ENCODE data around the gene WDR37. TPM values are rescaled to one million over a fixed set of nuclear protein-coding genes. Genes with fewer than 3 reads are reported as not detected.
"Not testable (repeated sequence)": the region's sequence is repeated elsewhere in the genome, so short reads cannot be mapped to it uniquely, and the experiment has no call there.

WDR37 gene
- total and polyA plus RNA-seq, 2 donors from 2014 or later: 6.0 to 23.5 TPM

GRCh38 chr10:1160561-1161314 lies 104.6 kb downstream of the WDR37 start:
- no peak overlapping the region for H3K9ac ChIP-seq (ENCODE audit: low read length in 3 of 3)
- peak in 1 of 5 donors; percentile 27 for DNase-seq
- H3K27ac ChIP-seq (ENCODE audit: low read depth in 2 of 2, low read length in 2 of 2): no peak overlapping the region
- FAIRE-seq: no peak
- no peaks in the 10 kb centered on the region for H3K27me3 ChIP-seq (ENCODE audit: control insufficient read depth, insufficient read depth, low read length)
- no peak overlapping the region for H3K4me3 ChIP-seq (ENCODE audit: low read length in 3 of 3)
- H3K36me3 ChIP-seq (ENCODE audit: control insufficient read depth in 2 of 3, insufficient read depth in 3 of 3, low read length in 3 of 3): no peaks in the 10 kb centered on the region
- no peak for TF ChIP-seq CTCF (IDR thresholded peaks at IDR 0.05; ENCODE audit: borderline replicate concordance, extremely low read depth, insufficient read depth)
- intact Hi-C loops (cut with DNase I): no loop called here
- H3K9me3 ChIP-seq (ENCODE audit: control insufficient read depth in 2 of 3, insufficient read depth in 1 of 3, low read length in 3 of 3): no peaks in the 10 kb centered on the region
- H3K4me1 ChIP-seq (ENCODE audit: control insufficient read depth in 2 of 3, insufficient read depth in 2 of 3, low read depth in 1 of 3, low read length in 3 of 3): no peaks in the 10 kb centered on the region

- H3K36me3 ChIP-seq (ENCODE audit: control insufficient read depth in 2 of 3, insufficient read depth in 3 of 3, low read length in 3 of 3); H3K4me1 ChIP-seq (ENCODE audit: control insufficient read depth in 2 of 3, insufficient read depth in 2 of 3, low read depth in 1 of 3, low read length in 3 of 3); intact Hi-C loops (cut with DNase I); DNase-seq; H3K4me3 ChIP-seq (ENCODE audit: low read length in 3 of 3); H3K27me3 ChIP-seq (ENCODE audit: control insufficient read depth, insufficient read depth, low read length); H3K9ac ChIP-seq (ENCODE audit: low read length in 3 of 3); H3K27ac ChIP-seq (ENCODE audit: low read depth in 2 of 2, low read length in 2 of 2); H3K9me3 ChIP-seq (ENCODE audit: control insufficient read depth in 2 of 3, insufficient read depth in 1 of 3, low read length in 3 of 3); FAIRE-seq: not testable (repeated sequence)
Measured at GRCh38 chr10:1161315-1161673, 105.1 kb downstream of the WDR37 start.

GRCh38 chr10:1162481-1163203 lies 106.5 kb downstream of the WDR37 start:
- H3K27ac ChIP-seq (ENCODE audit: low read depth in 2 of 2, low read length in 2 of 2): no peak overlapping the region
- H3K27me3 ChIP-seq (ENCODE audit: control insufficient read depth, insufficient read depth, low read length): no peaks in the 10 kb centered on the region
- intact Hi-C loops (cut with DNase I): no loop called here
- H3K36me3 ChIP-seq (ENCODE audit: control insufficient read depth in 2 of 3, insufficient read depth in 3 of 3, low read length in 3 of 3): no peaks in the 10 kb centered on the region
- H3K9me3 ChIP-seq (ENCODE audit: control insufficient read depth in 2 of 3, insufficient read depth in 1 of 3, low read length in 3 of 3): no peaks in the 10 kb centered on the region
- no peaks in the 10 kb centered on the region for H3K4me1 ChIP-seq (ENCODE audit: control insufficient read depth in 2 of 3, insufficient read depth in 2 of 3, low read depth in 1 of 3, low read length in 3 of 3)
- FAIRE-seq (no peak), DNase-seq (peak in 1 of 5 donors; percentile 19)
- no peak overlapping the region for H3K9ac ChIP-seq (ENCODE audit: low read length in 3 of 3)
- no peak for TF ChIP-seq CTCF (IDR thresholded peaks at IDR 0.05; ENCODE audit: borderline replicate concordance, extremely low read depth, insufficient read depth)
- no peak overlapping the region for H3K4me3 ChIP-seq (ENCODE audit: low read length in 3 of 3)

DNA sequence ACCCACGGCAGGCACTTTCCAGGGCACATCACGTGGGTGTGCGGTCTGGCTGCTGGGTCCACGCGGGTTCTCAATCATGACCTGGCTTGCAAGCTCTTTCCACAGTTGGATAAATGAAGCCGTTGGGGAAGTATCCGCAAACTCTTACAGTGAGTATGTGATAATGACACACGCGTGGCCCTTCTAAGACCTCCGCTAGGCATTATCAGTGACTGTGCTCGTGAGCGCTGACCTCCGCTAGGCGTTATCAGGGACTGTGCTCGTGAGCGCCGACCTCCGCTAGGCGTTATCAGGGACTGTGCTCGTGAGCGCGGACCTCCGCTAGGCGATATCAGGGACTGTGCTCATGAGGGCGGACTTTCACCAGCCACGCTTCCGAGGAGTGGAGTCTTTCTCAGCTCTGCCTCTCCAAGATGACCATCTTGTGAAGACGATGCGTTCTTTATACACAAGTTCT lies 107.0 kb downstream of the WDR37 start:
- intact Hi-C loops (cut with DNase I): no loop called here
- TF ChIP-seq CTCF (IDR thresholded peaks at IDR 0.05; ENCODE audit: borderline replicate concordance, extremely low read depth, insufficient read depth): no peak
- H3K27ac ChIP-seq (ENCODE audit: low read depth in 2 of 2, low read length in 2 of 2): no peak overlapping the region
- H3K27me3 ChIP-seq (ENCODE audit: control insufficient read depth, insufficient read depth, low read length): no peaks in the 10 kb centered on the region
- H3K4me1 ChIP-seq (ENCODE audit: control insufficient read depth in 2 of 3, insufficient read depth in 2 of 3, low read depth in 1 of 3, low read length in 3 of 3): no peaks in the 10 kb centered on the region
- FAIRE-seq (no peak), DNase-seq (no peak)
- H3K4me3 ChIP-seq (ENCODE audit: low read length in 3 of 3): no peak overlapping the region
- no peaks in the 10 kb centered on the region for H3K9me3 ChIP-seq (ENCODE audit: control insufficient read depth in 2 of 3, insufficient read depth in 1 of 3, low read length in 3 of 3)
- no peak overlapping the region for H3K9ac ChIP-seq (ENCODE audit: low read length in 3 of 3)
- no peaks in the 10 kb centered on the region for H3K36me3 ChIP-seq (ENCODE audit: control insufficient read depth in 2 of 3, insufficient read depth in 3 of 3, low read length in 3 of 3)

Measured in kidney (tissue), 14 donors.